K562 (cell line): ENCODE results near the gene TSSK6. TPM values are rescaled to one million over a fixed set of nuclear protein-coding genes. Genes with fewer than 3 reads are reported as not detected.

Experiments
- AFF1 ChIP-seq, 2 experiments: fragments of 450-650 bp; IDR thresholded peaks; 2 replicates each; pipeline ENCODE4 v1.6.1; 2018; ENCODE audit warnings: mild to moderate bottlenecking in 2 of 2, low read depth in 1 of 2; ENCODE audit not compliant: partially characterized antibody in 2 of 2
- C11orf30 ChIP-seq: fragments of 450-650 bp; IDR thresholded peaks from 2 replicates; pipeline ENCODE4 v1.6.1; 2016; ENCODE audit warnings: low read depth, mild to moderate bottlenecking
- CBFA2T3 ChIP-seq: fragments of 450-650 bp; IDR thresholded peaks from 2 replicates; pipeline ENCODE4 v1.6.1; 2017
- CCNT2 ChIP-seq: IDR thresholded peaks from 2 replicates; pipeline ENCODE4 v1.6.1; 2011; ENCODE audit warnings: borderline replicate concordance, low read depth, mild to moderate bottlenecking, moderate library complexity, mixed read lengths, low read length; ENCODE audit not compliant: insufficient read length; ENCODE audit errors: extremely low read depth
- CTCFL ChIP-seq: IDR thresholded peaks from 2 replicates; pipeline ENCODE4 v1.6.1; 2011; ENCODE audit warnings: borderline replicate concordance, low read depth, mild to moderate bottlenecking, moderate library complexity, low read length; ENCODE audit not compliant: insufficient read depth, poor library complexity, severe bottlenecking
- HIVEP1 ChIP-seq: fragments of 250-450 bp; sonication (Bioruptor Pico); IDR thresholded peaks from 2 replicates; pipeline ENCODE4 v1.4.0; 2020; ENCODE audit warnings: mild to moderate bottlenecking
- HNRNPH1 ChIP-seq: fragments of 200-400 bp; formaldehyde crosslinking; optimal IDR thresholded peaks from 2 replicates; pipeline ENCODE3; 2017; ENCODE audit warnings: low read depth, mild to moderate bottlenecking, low read length, moderate library complexity
- JUND ChIP-seq, 2 experiments: IDR thresholded peaks; 2 replicates in 1 of 2; 3 replicates in 1 of 2; pipeline ENCODE4 v1.6.1; 2011; ENCODE audit warnings: borderline replicate concordance in 2 of 2, low read depth in 2 of 2, low read length in 2 of 2, improper control_type of control experiment in 1 of 2, missing biosample characterization in 1 of 2, missing genetic modification characterization in 1 of 2, missing genetic modification reagents in 1 of 2
- KAT8 ChIP-seq: fragments of 450-650 bp; IDR thresholded peaks from 2 replicates; pipeline ENCODE4 v1.6.1; 2016; ENCODE audit warnings: low read depth, mild to moderate bottlenecking
- MYC ChIP-seq, 2 experiments: fragments of 250-450 bp in 1 of 2; sonication (Bioruptor Pico) in 1 of 2; IDR thresholded peaks; 2 replicates each; pipeline versions ENCODE4 v1.5.1 to v1.6.1; 2012 to 2021; ENCODE audit warnings: low read depth in 2 of 2, borderline replicate concordance in 1 of 2, improper control_type of control experiment in 1 of 2, low read length in 1 of 2, mild to moderate bottlenecking in 1 of 2, moderate library complexity in 1 of 2
- NRF1 ChIP-seq, 2 experiments: fragments of 450-650 bp; IDR thresholded peaks in 1 of 2; conservative IDR thresholded peaks in 1 of 2; 2 replicates each; pipeline ENCODE4 v1.6.1; 2014; ENCODE audit warnings: mild to moderate bottlenecking in 2 of 2
- PHF20 ChIP-seq: fragments of 450-650 bp; IDR thresholded peaks from 2 replicates; pipeline ENCODE4 v1.6.1; 2018; ENCODE audit not compliant: partially characterized antibody
- PHTF2 ChIP-seq: fragments of 250-450 bp; sonication (Bioruptor Pico); IDR thresholded peaks from 2 replicates; pipeline ENCODE4 v1.5.0; 2021; ENCODE audit warnings: mild to moderate bottlenecking
- SAP30 ChIP-seq: fragments of 200-600 bp; sonication (generic); IDR thresholded peaks from 2 replicates; pipeline ENCODE4 v1.6.1; 2012; ENCODE audit warnings: borderline replicate concordance, low read depth, mild to moderate bottlenecking, moderate library complexity, low read length, control low read depth, inconsistent platforms; ENCODE audit not compliant: insufficient read depth, poor library complexity, severe bottlenecking
- STAG1 ChIP-seq: sonication (generic); formaldehyde crosslinking; IDR thresholded peaks from 2 replicates; pipeline ENCODE4 v1.5.0; 2020; ENCODE audit warnings: missing genetic modification reagents, borderline replicate concordance
- TBL1XR1 ChIP-seq, 2 experiments: IDR thresholded peaks; 2 replicates each; pipeline ENCODE4 v1.6.1; 2012; ENCODE audit warnings: improper control_type of control experiment in 2 of 2, low read length in 2 of 2, mild to moderate bottlenecking in 1 of 2
- TRIM24 ChIP-seq, 2 experiments: fragments of 450-650 bp; IDR thresholded peaks; 2 replicates each; pipeline ENCODE4 v1.6.1; 2016
- ZNF232 ChIP-seq: sonication (generic); formaldehyde crosslinking; IDR thresholded peaks from 2 replicates; pipeline ENCODE4 v1.8.0; 2022; ENCODE audit warnings: mild to moderate bottlenecking, missing genetic modification reagents
- ZNF24 ChIP-seq: fragments of 450-650 bp; IDR thresholded peaks from 2 replicates; pipeline ENCODE4 v1.6.1; 2016
- ZNF766 ChIP-seq: fragments of 200-800 bp; sonication (Bioruptor generic); conservative IDR thresholded peaks from 2 replicates; pipeline ENCODE4 v1.6.1; 2016; ENCODE audit warnings: missing genetic modification characterization, missing compliant biosample characterization
- polyA plus RNA-seq, 8 experiments: library from polyadenylated mRNA; depleted of rRNA in 4 of 8; stranded (reverse) in 5 of 8; unstranded in 3 of 8; fragments of >200 nt; fragmentation: Nextera tagmentation in 2 of 8; fragmentation: Illumina TruSeq in 1 of 8; extraction: Ambion mirVana in 2 of 8; extraction: Trizol in 1 of 8; gene quantifications; 2 replicates each; pipeline versions ENCODE4 v1.2.1 to v1.2.3, GENCODE V29; 2011 to 2014; ENCODE audit warnings: inconsistent platforms in 1 of 8, missing spikeins in 1 of 8
- total RNA-seq, 7 experiments: library from RNA; depleted of rRNA in 6 of 7; stranded (reverse); fragments of >200 nt in 6 of 7; fragmentation: Illumina TruSeq in 2 of 7; extraction: Trizol in 2 of 7; gene quantifications; 2 replicates each; pipeline versions ENCODE4 v1.2.1 to v1.2.3, GENCODE V29; 2011 to 2021; ENCODE audit warnings: low replicate concordance in 1 of 7

The TSSK6 gene
- total and polyA plus RNA-seq, 9 of the 15 experiments (the other 6 are each of a cell fraction or from before 2014, with no cell fraction given) = 0.21 to 2.6 (median 1.5) TPM; not detected in 3

GRCh38 chr19:19488875-19489690, 26.3 kb downstream of the TSSK6 start (continued):
- TF ChIP-seq STAG1 (CRISPR knock-in tag) (no peak), MYC (IDR thresholded peaks at IDR 0.05; ENCODE audit: low read depth, low read length) (peak; percentile 26; the same call in 1 of the 2 replicates), MYC (CRISPR knock-in tag; IDR thresholded peaks at IDR 0.05; ENCODE audit: borderline replicate concordance, low read depth) (peak; percentile 16; the same call in 1 of the 2 replicates), SAP30 (peak; percentile 7), TRIM24 (IDR thresholded peaks at IDR 0.05) (peak in 1 of 2 experiments; percentile 72; a peak in 2 of 4 replicates), NRF1 (conservative IDR thresholded peaks at IDR 0.05 in 1 of 2, IDR thresholded peaks at IDR 0.05 in 1 of 2) (peak in 1 of 2 experiments; percentile 43; a peak in 2 of 4 replicates), HNRNPH1 (no peak), ZNF24 (no peak), PHTF2 (CRISPR knock-in tag) (no peak), CBFA2T3 (0 out of 2 replicates have a peak, but pooled peaks have one; percentile 5), KAT8 (peak; percentile 99), JUND (IDR thresholded peaks at IDR 0.05; ENCODE audit: borderline replicate concordance, low read depth, low read length) (peak; percentile 90), JUND (tag; IDR thresholded peaks at IDR 0.05; ENCODE audit: borderline replicate concordance, low read depth, low read length) (peak; percentile 91), ZNF232 (CRISPR knock-in tag) (no peak), TBL1XR1 (IDR thresholded peaks at IDR 0.05; ENCODE audit: low read length in 2 of 2) (no peak), C11orf30 (peak; percentile 69), CCNT2 (no peak), PHF20 (peak; percentile 71), HIVEP1 (peak; percentile 60; the same call in 1 of the 2 replicates), CTCFL (no peak), AFF1 (IDR thresholded peaks at IDR 0.05; ENCODE audit: low read depth in 1 of 2, partially characterized antibody in 2 of 2) (peak in 1 of 2 experiments; percentile 59), ZNF766 (CRISPR knock-in tag) (peak; percentile 58; the same call in 1 of the 2 replicates)
